GM13977 (cell line): Measurements from ENCODE around the gene PARN.

Experiments
- DNase-seq: peaks from one replicate; pipeline ENCODE4 v3.0.0; 2012; ENCODE audit warnings: low spot score
- in situ Hi-C: fragments of 300-500 bp; cut with MboI; formaldehyde crosslinking; loops from one replicate; pipeline ENCODE4 v1.12.0; 2022; ENCODE audit warnings: low sequenced_read_pairs, low pct_unique_long_range_greater_than_20kb, mixed read lengths, inconsistent platforms; ENCODE audit not compliant: unreplicated experiment
- TF ChIP-seq, protein P1 (sequence below): IDR thresholded peaks from 2 replicates; pipeline ENCODE4 v1.5.1; 2012; ENCODE audit warnings: mild to moderate bottlenecking, control low read depth; ENCODE audit not compliant: insufficient read depth; ENCODE audit errors: extremely low read depth, missing control alignments

The PARN gene

DNA sequence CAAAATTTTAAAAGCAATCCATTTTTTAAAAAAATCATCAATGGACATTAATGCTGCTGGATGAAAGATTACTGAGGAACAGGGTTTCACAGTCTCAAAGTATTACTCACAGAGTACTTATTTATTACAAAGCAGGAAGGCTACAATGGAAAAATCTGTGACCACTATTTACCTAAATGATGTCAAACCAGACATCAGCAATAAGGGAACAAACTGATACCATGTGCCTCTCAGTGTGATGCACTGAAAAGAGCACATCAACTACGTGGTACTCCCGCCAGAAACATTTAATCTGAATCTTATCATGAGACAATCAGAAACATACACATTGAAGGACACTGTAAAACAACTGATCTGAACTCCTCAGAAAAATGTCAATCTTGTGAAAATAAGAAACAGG is 124.2 kb downstream of the PARN start:
- in situ Hi-C loops: no loop called here
- DNase-seq: no peak
- TF ChIP-seq, protein P1, sequence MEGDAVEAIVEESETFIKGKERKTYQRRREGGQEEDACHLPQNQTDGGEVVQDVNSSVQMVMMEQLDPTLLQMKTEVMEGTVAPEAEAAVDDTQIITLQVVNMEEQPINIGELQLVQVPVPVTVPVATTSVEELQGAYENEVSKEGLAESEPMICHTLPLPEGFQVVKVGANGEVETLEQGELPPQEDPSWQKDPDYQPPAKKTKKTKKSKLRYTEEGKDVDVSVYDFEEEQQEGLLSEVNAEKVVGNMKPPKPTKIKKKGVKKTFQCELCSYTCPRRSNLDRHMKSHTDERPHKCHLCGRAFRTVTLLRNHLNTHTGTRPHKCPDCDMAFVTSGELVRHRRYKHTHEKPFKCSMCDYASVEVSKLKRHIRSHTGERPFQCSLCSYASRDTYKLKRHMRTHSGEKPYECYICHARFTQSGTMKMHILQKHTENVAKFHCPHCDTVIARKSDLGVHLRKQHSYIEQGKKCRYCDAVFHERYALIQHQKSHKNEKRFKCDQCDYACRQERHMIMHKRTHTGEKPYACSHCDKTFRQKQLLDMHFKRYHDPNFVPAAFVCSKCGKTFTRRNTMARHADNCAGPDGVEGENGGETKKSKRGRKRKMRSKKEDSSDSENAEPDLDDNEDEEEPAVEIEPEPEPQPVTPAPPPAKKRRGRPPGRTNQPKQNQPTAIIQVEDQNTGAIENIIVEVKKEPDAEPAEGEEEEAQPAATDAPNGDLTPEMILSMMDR: no peak

DNA sequence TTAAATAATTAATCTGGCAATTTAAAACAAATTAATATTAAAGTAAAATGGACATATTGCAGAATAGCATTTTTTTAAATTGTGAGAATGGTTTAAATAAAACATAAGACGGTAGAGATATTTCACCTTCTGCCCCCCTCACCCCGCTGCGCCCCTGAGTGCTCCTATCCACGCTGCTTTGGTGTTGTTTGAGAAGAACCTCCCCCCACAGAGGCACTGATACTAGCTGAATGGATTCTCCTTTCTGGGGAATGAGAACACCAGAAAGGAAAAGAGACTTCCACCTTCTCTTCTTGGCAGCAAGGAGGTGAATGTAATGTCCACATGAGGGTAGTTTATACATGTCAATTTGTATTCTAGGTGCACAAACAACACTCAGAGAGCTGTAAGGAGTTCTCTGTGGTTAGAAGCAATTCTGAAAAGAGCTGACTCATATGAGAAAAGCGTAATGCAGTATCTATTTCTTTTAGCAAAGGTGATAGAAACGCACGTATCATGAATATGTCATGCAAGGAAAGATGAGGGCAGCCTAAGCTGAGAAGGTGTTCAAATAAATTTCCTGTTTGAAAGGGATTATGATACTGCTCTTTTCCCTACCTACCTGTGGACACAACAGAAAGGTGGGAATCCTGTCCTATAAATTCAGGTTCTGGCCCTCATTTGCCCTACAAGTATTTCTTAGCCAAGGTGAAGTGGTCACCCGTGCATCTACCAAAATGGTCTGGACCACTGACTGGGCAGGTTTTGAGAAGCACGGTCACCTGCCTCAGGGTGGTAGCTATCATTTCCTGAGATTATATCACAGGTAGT is 126.9 kb downstream of the PARN start:
- in situ Hi-C loops: no loop called here
- peak; percentile 57 for DNase-seq
- TF ChIP-seq, protein P1: no peak

DNA sequence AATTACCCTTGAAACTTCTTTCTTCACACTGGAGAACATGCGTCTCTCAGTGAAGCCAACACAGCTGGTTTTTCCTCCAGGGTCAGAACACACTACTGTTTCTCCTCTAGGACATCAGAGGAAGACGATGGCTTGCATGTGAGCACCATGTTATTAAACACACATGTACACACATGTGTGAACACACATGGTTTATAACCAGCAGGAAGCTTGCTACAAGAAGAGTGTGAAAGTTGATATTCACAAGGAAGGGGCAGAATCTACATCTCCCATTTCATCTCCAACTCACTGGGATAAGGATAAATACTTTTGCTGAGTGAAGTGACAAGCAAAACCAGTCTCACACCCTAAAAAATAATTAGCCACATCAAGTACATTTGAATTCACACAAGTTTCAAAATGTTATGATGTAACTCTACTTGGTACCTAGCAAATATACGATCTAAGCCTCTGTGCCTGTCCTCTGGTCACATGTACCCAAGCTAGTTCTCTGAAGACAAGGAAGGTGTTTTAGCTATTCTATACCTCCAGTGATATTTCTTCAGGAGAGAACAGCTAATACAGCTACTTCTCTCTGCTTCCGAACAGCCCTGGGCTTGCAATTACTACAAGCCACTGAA is 127.7 kb downstream of the PARN start:
- in situ Hi-C loops: no loop called here
- TF ChIP-seq, protein P1: no peak
- no peak for DNase-seq

DNA sequence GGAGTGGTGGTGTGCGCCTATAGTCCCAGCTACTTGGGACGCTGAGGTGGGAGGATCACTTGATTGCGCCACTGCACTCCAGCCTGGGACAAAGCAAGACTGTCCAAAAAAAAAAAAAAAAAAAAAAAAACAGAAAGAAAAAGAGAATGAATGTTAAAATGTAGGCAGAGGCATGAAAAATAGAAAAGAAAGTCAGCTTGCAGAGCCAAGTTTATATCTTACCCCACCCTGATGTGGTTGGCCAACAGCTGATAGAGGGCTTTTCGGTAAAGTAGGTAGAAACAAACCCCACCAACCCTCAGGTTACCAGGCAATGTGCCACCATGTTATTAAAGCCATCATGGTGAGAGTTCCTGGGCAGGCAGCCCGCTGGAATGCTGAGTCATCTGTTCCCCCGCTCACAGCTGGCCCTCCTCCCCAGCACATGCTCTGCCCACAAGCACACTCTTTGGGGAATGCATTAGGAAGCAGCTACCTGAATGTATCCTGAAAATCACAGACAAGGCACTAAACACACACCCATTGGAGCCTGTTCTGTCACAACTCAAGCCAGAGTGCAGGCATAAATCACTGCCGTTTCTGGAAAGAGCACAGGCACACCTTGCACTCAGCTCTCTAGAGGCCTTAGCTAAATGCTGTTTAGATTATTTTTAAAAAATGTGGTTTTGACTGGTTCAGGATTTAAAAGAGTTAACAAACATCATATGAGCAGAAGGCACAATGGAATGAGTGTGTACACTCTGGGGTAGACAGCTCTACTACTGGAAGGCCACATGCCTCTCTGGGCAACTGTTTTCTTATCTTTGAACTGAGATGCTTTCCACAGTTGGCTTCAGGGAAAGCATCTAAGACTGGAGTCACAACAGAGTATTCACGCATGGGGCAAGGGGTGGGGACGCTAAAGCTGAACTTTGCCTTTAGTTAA is 128.5 kb downstream of the PARN start:
- DNase-seq: no peak
- in situ Hi-C loops: no loop called here
- TF ChIP-seq, protein P1: no peak

DNA sequence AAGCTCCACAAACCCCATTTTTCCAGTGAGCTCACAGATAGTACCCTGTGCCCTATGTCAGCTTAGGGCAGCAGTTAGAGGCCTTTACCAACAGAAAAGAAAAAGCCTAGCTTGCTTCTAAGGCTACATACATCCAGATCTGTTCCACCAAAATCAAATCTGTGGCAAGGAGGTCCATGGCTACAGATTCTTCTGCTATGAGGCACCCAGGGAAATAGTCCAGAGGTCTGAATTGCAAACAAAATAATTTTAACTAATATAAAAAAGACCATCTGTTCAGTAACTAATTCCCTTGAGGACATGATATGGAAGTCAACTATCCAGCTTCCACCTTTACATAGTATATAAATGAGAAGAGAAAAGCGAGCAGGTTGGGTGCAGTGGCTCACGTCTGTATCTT is 129.3 kb downstream of the PARN start:
- in situ Hi-C loops: no loop called here
- no peak for DNase-seq
- TF ChIP-seq, protein P1: no peak

DNA sequence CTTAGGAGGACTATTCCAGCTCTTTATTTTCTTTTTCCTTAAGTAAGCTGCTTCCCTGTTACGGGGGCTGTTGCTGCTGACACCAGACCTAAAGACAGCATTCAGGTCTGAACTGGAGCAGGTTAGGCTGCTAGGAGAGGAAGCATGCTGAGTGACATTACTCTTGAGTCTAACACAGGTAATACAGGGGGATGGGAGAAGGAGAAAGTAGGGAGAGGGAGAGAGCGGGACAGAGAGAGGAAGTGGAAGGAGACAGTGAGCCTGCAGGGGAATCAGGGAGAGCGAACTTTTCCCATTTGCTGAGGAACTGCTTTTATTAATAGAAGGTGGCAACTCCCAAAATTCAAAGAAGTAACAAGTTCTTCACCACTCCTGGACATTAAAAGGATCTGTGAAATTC is 130.9 kb downstream of the PARN start:
- no peak for DNase-seq
- in situ Hi-C loops: loop anchor here (10.0 kb wide), 1 partner anchor 66 kb away; no protein-coding TSS in a partner anchor
- TF ChIP-seq, protein P1: no peak
